ENCODE measurements around the gene LRRC41. TPM values are rescaled to one million over a fixed set of nuclear protein-coding genes. Genes with fewer than 3 reads are reported as not detected.

The LRRC41 gene
- total and polyA plus RNA-seq, 8 donors = 19.8 to 31.3 (median 26.2) TPM

- WGBS, 2 donors = 90 to 94% methylated on average over 8 of the region's 8 CpGs
- peaks cover 0 to 13% (median 10%) of the 10 kb centered on the region in 3 donors for H3K36me3 ChIP-seq
- TF ChIP-seq CTCF (IDR thresholded peaks at IDR 0.05) = no peak
- H3K4me3 ChIP-seq = no peak overlapping the region
- intact Hi-C loops (cut with DNase I) = no loop called here
- peaks cover 2 to 14% (median 9%) of the 10 kb centered on the region in 3 donors for H3K4me1 ChIP-seq
- ATAC-seq = no peak
- no peaks in the 10 kb centered on the region for H3K9me3 ChIP-seq
- no peaks in the 10 kb centered on the region for H3K27me3 ChIP-seq
- DNase-seq = no peak
- no peak for FAIRE-seq
- H3K27ac ChIP-seq = no peak overlapping the region
Measured at GRCh38 chr1:46306159-46306530, 2.7 kb upstream of the LRRC41 start.

- peaks cover 4 to 32% (median 25%) of the 10 kb centered on the region in 3 donors for H3K4me1 ChIP-seq
- TF ChIP-seq CTCF (IDR thresholded peaks at IDR 0.05) = no peak
- no peak for DNase-seq
Measured at GRCh38 chr1:46303872-46304326, 483 bp upstream of the LRRC41 start.

GRCh38 chr1:46302641-46303037, 777 bp downstream of the LRRC41 start:
- intact Hi-C loops (cut with DNase I) = no loop called here
- Histone ChIP-seq H3K36me3 (peaks cover 0 to 4% (median 0%) of the 10 kb centered on the region in 3 donors), H3K27me3 (no peaks in the 10 kb centered on the region), H3K27ac (peak overlapping the region; percentile 83 to 97 (median 96)), H3K9me3 (no peaks in the 10 kb centered on the region), H3K4me1 (peaks cover 4 to 35% (median 25%) of the 10 kb centered on the region in 3 donors), H3K4me3 (peak overlapping the region; percentile 67 to 97 (median 83))
- DNase-seq (peak in 4 of 6 donors; percentile 33 to 81 (median 68)), FAIRE-seq (no peak), ATAC-seq (peak; percentile 33 to 49 (median 44))
- 0 to 1% methylated on average over 26 to 32 of the region's 32 CpGs for WGBS, 2 donors
- TF ChIP-seq CTCF (IDR thresholded peaks at IDR 0.05) = no peak

More at GRCh38 chr1:46303872-46304326, 483 bp upstream of the LRRC41 start:
- Histone ChIP-seq H3K9me3 (no peaks in the 10 kb centered on the region), H3K27ac (peak overlapping the region; percentile 83 to 97 (median 96)), H3K4me3 (peak overlapping the region; percentile 46 to 97 (median 82)), H3K27me3 (no peaks in the 10 kb centered on the region), H3K36me3 (no peaks in the 10 kb centered on the region)
- no peak for ATAC-seq
- intact Hi-C loops (cut with DNase I) = no loop called here
- 0% methylated on average over 14 of the region's 14 CpGs for WGBS, 2 donors
- no peak for FAIRE-seq

- intact Hi-C loops (cut with DNase I) = no loop called here
- WGBS, 2 donors = 1% methylated on average over 78 to 79 of the region's 79 CpGs
- no peaks in the 10 kb centered on the region for H3K9me3 ChIP-seq
- no peak for TF ChIP-seq CTCF (IDR thresholded peaks at IDR 0.05)
- peak overlapping the region; percentile 83 to 97 (median 96) for H3K27ac ChIP-seq
- DNase-seq (peak; percentile 51 to 86 (median 66)), ATAC-seq (peak; percentile 39 to 52 (median 44)), FAIRE-seq (no peak)
- peak overlapping the region; percentile 67 to 97 (median 83) for H3K4me3 ChIP-seq
- peaks cover 0 to 10% (median 0%) of the 10 kb centered on the region in 3 donors for H3K36me3 ChIP-seq
- peaks cover 4 to 32% (median 25%) of the 10 kb centered on the region in 3 donors for H3K4me1 ChIP-seq
- no peaks in the 10 kb centered on the region for H3K27me3 ChIP-seq
Measured at GRCh38 chr1:46301808-46302640, 1.4 kb downstream of the LRRC41 start.

Measured in pancreas (tissue), 10 donors.